Neural cell (in vitro differentiated cells): ENCODE data around the gene EIF5. TPM values are rescaled to one million over a fixed set of nuclear protein-coding genes. Genes with fewer than 3 reads are reported as not detected.

Source experiments
- H2AFZ ChIP-seq: fragments of 200-600, 300-800 bp; sonication (generic), shearing (Covaris generic); 2 replicates; pipeline ENCODE4 v1.6.0; 2014; ENCODE audit warnings: low read depth, mild to moderate bottlenecking, antibody characterized with exemption, low read length, moderate library complexity
- H3F3A ChIP-seq: fragments of 200-600 bp; shearing (Covaris generic); 2 replicates; pipeline ENCODE4 v1.6.1; 2016; ENCODE audit warnings: mild to moderate bottlenecking, moderate library complexity, mixed read lengths, antibody characterized with exemption, low read length; ENCODE audit not compliant: insufficient read depth, poor library complexity, severe bottlenecking
- H3K27ac ChIP-seq: fragments of 200-600, 300-800 bp; sonication (generic), shearing (Covaris generic); 2 replicates; pipeline ENCODE4 v1.5.1; 2014; ENCODE audit warnings: mild to moderate bottlenecking, low read length, moderate library complexity
- H3K27me3 ChIP-seq: fragments of 300-800, 200-600 bp; sonication (generic), shearing (Covaris generic); 2 replicates; pipeline ENCODE4 v1.6.0; 2014; ENCODE audit warnings: mild to moderate bottlenecking, low read depth, low read length, moderate library complexity; ENCODE audit not compliant: insufficient read depth
- H3K36me3 ChIP-seq: fragments of 300-800, 200-600 bp; sonication (generic), shearing (Covaris generic); 2 replicates; pipeline ENCODE4 v1.5.1; 2014; ENCODE audit warnings: mild to moderate bottlenecking, antibody characterized with exemption, low read length, moderate library complexity; ENCODE audit not compliant: insufficient read depth
- H3K4me2 ChIP-seq: fragments of 300-800, 200-600 bp; sonication (generic), shearing (Covaris generic); 2 replicates; pipeline ENCODE4 v1.6.0; 2014; ENCODE audit warnings: mild to moderate bottlenecking, low read length
- H3K4me3 ChIP-seq: fragments of 300-800, 200-600 bp; sonication (generic), shearing (Covaris generic); 2 replicates; pipeline ENCODE4 v1.5.1; 2014; ENCODE audit warnings: mild to moderate bottlenecking, low read length, moderate library complexity
- H3K79me2 ChIP-seq: fragments of 200-600 bp; shearing (Covaris generic); replicated peaks from 2 replicates; pipeline ENCODE4 v1.6.0; 2014; ENCODE audit warnings: mild to moderate bottlenecking, low read length, moderate library complexity; ENCODE audit not compliant: insufficient read depth
- H3K9ac ChIP-seq: fragments of 300-800, 200-600 bp; sonication (generic), shearing (Covaris generic); 2 replicates; pipeline ENCODE4 v1.6.1; 2016; ENCODE audit warnings: mild to moderate bottlenecking, low read length, mixed read lengths
- H3K9me2 ChIP-seq: fragments of 200-600 bp; shearing (Covaris generic); 2 replicates; pipeline ENCODE4 v1.6.1; 2016; ENCODE audit warnings: mild to moderate bottlenecking, low read length, mixed read lengths; ENCODE audit not compliant: insufficient read depth
- H3K9me3 ChIP-seq: fragments of 200-600, 300-800 bp; sonication (generic), shearing (Covaris generic); 2 replicates; pipeline ENCODE4 v1.6.1; 2016; ENCODE audit warnings: mild to moderate bottlenecking, mixed run types, low read length, moderate library complexity, mixed read lengths
- H4K20me1 ChIP-seq: fragments of 200-600 bp; shearing (Covaris generic); 2 replicates; pipeline ENCODE4 v1.6.1; 2016; ENCODE audit warnings: mild to moderate bottlenecking, mixed run types; ENCODE audit not compliant: insufficient read depth
- CTCF ChIP-seq: fragments of 450-650 bp; IDR thresholded peaks from 2 replicates; pipeline ENCODE4 v1.5.1; 2014; ENCODE audit warnings: antibody characterized with exemption, mild to moderate bottlenecking, moderate library complexity; ENCODE audit not compliant: poor library complexity, severe bottlenecking
- EP300 ChIP-seq: fragments of 450-650 bp; conservative IDR thresholded peaks from 2 replicates; pipeline ENCODE4 v1.6.1; 2014; ENCODE audit warnings: antibody characterized with exemption, mild to moderate bottlenecking, moderate library complexity; ENCODE audit not compliant: poor library complexity, severe bottlenecking
- EZH2 ChIP-seq: fragments of 200-600, 300-800 bp; shearing (Covaris generic), sonication (generic); IDR thresholded peaks from 2 replicates; pipeline ENCODE4 v1.6.1; 2014; ENCODE audit warnings: antibody characterized with exemption, low read length, borderline replicate concordance, mild to moderate bottlenecking; ENCODE audit not compliant: insufficient read depth, poor library complexity, severe bottlenecking
- MXI1 ChIP-seq: fragments of 450-650 bp; conservative IDR thresholded peaks from 2 replicates; pipeline ENCODE4 v1.6.1; 2014; ENCODE audit warnings: antibody characterized with exemption, mild to moderate bottlenecking; ENCODE audit not compliant: poor library complexity, severe bottlenecking
- POLR2AphosphoS5 ChIP-seq: IDR thresholded peaks from 2 replicates; pipeline ENCODE4 v1.6.1; 2012
- RAD21 ChIP-seq: fragments of 450-650 bp; conservative IDR thresholded peaks from 2 replicates; pipeline ENCODE4 v1.6.1; 2014; ENCODE audit warnings: antibody characterized with exemption, mild to moderate bottlenecking, moderate library complexity
- SMC3 ChIP-seq: fragments of 450-650 bp; conservative IDR thresholded peaks from 2 replicates; pipeline ENCODE4 v1.6.1; 2014; ENCODE audit warnings: antibody characterized with exemption, mild to moderate bottlenecking, moderate library complexity; ENCODE audit not compliant: poor library complexity
- TAF1 ChIP-seq: IDR thresholded peaks from 2 replicates; pipeline ENCODE4 v1.6.1; 2012; ENCODE audit warnings: low read depth
- polyA plus RNA-seq: library from polyadenylated mRNA; depleted of rRNA; stranded (reverse); fragments of >200 nt; gene quantifications from 2 replicates; pipeline ENCODE4 v1.2.3, GENCODE V29; 2014
- TF ChIP-seq, protein P1 (sequence below): IDR thresholded peaks from 2 replicates; pipeline ENCODE4 v1.6.1; 2012; ENCODE audit warnings: borderline replicate concordance

The EIF5 gene
- polyA plus RNA-seq, 1 donor from 2014 or later = 188 TPM

- H3K27me3 ChIP-seq = no peaks in the 10 kb centered on the region
- TF ChIP-seq, protein P1, sequence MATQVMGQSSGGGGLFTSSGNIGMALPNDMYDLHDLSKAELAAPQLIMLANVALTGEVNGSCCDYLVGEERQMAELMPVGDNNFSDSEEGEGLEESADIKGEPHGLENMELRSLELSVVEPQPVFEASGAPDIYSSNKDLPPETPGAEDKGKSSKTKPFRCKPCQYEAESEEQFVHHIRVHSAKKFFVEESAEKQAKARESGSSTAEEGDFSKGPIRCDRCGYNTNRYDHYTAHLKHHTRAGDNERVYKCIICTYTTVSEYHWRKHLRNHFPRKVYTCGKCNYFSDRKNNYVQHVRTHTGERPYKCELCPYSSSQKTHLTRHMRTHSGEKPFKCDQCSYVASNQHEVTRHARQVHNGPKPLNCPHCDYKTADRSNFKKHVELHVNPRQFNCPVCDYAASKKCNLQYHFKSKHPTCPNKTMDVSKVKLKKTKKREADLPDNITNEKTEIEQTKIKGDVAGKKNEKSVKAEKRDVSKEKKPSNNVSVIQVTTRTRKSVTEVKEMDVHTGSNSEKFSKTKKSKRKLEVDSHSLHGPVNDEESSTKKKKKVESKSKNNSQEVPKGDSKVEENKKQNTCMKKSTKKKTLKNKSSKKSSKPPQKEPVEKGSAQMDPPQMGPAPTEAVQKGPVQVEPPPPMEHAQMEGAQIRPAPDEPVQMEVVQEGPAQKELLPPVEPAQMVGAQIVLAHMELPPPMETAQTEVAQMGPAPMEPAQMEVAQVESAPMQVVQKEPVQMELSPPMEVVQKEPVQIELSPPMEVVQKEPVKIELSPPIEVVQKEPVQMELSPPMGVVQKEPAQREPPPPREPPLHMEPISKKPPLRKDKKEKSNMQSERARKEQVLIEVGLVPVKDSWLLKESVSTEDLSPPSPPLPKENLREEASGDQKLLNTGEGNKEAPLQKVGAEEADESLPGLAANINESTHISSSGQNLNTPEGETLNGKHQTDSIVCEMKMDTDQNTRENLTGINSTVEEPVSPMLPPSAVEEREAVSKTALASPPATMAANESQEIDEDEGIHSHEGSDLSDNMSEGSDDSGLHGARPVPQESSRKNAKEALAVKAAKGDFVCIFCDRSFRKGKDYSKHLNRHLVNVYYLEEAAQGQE = no peak
- TF ChIP-seq POLR2AphosphoS5 = no peak
- TF ChIP-seq EZH2 = no peak
- TF ChIP-seq SMC3 = no peak
- no peak for TF ChIP-seq EP300
- no peak for TF ChIP-seq MXI1
- TF ChIP-seq CTCF = no peak
Measured at GRCh38 chr14:103286968-103287850, 46.8 kb upstream of the EIF5 start.

DNA sequence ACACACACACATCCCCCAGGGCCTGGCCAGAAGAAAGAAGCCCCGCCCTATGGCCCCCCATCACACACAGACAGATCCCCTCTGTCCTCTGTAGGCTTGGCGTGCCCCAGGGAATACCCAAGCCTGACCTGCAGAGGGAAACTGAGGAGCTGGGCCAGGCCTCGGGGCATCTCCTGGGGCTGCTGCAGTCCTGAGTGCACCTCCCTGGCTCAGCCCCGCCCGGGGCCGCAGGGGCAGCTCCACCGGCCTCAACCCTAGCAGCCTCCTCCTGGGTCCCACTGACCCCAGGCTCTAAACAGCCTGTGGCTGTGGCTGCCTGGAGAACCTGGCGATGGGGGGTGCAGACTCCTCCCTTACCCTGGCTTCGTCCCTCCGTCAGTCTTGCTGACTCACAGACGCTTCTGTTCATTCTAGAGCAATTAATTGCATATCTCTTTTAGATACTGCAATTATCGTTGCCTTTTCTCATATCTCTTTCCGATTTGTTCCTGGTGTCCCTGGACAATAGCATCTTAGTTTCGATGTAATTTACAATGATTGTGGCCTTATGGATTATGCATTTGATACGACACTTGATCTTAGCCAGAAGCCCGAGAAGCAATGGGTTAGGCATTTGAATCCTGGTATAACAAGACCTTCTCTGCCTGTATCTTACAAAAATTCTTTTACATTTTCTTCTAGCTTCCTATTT is 45.8 kb upstream of the EIF5 start:
- no peaks in the 10 kb centered on the region for H3K79me2 ChIP-seq
- H3K9me3 ChIP-seq = no peaks in the 10 kb centered on the region
- H3K36me3 ChIP-seq = no peaks in the 10 kb centered on the region
- H4K20me1 ChIP-seq = no peaks in the 10 kb centered on the region
- H3K4me2 ChIP-seq = no peak overlapping the region
- no peak overlapping the region for H2AFZ ChIP-seq
- H3K9ac ChIP-seq = no peak overlapping the region
- no peaks in the 10 kb centered on the region for H3F3A ChIP-seq
- H3K9me2 ChIP-seq = no peaks in the 10 kb centered on the region
- H3K27ac ChIP-seq = no peak overlapping the region
- no peaks in the 10 kb centered on the region for H3K27me3 ChIP-seq
- no peak for TF ChIP-seq RAD21
- no peak for TF ChIP-seq TAF1
- no peak for TF ChIP-seq EZH2
- no peak for TF ChIP-seq SMC3
- no peak for TF ChIP-seq CTCF
- TF ChIP-seq MXI1 = no peak
- TF ChIP-seq EP300 = no peak
- no peak for TF ChIP-seq POLR2AphosphoS5
- TF ChIP-seq, protein P1 = no peak
- H3K4me3 ChIP-seq = no peak overlapping the region

More at GRCh38 chr14:103286968-103287850, 46.8 kb upstream of the EIF5 start:
- no peak overlapping the region for H3K4me3 ChIP-seq
- no peaks in the 10 kb centered on the region for H3F3A ChIP-seq
- no peak overlapping the region for H3K9ac ChIP-seq
- H4K20me1 ChIP-seq = no peaks in the 10 kb centered on the region
- H3K27ac ChIP-seq = no peak overlapping the region
- no peaks in the 10 kb centered on the region for H3K79me2 ChIP-seq
- H2AFZ ChIP-seq = no peak overlapping the region
- H3K9me3 ChIP-seq = no peaks in the 10 kb centered on the region
- no peaks in the 10 kb centered on the region for H3K36me3 ChIP-seq
- no peaks in the 10 kb centered on the region for H3K9me2 ChIP-seq
- no peak overlapping the region for H3K4me2 ChIP-seq
